A673 (cell line): Measurements from ENCODE around the gene SLC4A8. TPM values are rescaled to one million over a fixed set of nuclear protein-coding genes. Genes with fewer than 3 reads are reported as not detected.
"Not testable (repeated sequence)": the region's sequence is repeated elsewhere in the genome, so short reads cannot be mapped to it uniquely, and the experiment has no call there.

Source experiments
- BruUV-seq: library from RNA; stranded (reverse); fragments of 400-500 nt; replicated peaks from 2 replicates; lab custom pipeline; 2021; lab: Mats Ljungman, UMichigan
- CTCF ChIA-PET: fragments of 300-600 bp; sonication (Branson Sonifier 250); formaldehyde crosslinking; loops from one replicate; lab custom pipeline; 2022; ENCODE audit warnings: antibody characterized with exemption; lab: Charles Lee
- POLR2A ChIA-PET: fragments of 300-600 bp; sonication (Branson Sonifier 250); formaldehyde crosslinking; loops from one replicate; lab custom pipeline; 2022; ENCODE audit warnings: antibody characterized with exemption; ENCODE audit not compliant: low non-redundant PET; lab: Charles Lee
- DNase-seq: peaks from one replicate; pipeline ENCODE4 v3.0.0-alpha.2; 2015; ENCODE audit warnings: low spot score
- H3K27ac ChIP-seq: fragments of 200-600 bp; sonication (generic); 2 replicates; pipeline ENCODE4 v1.5.1; 2016; ENCODE audit warnings: mixed run types, low read depth, mild to moderate bottlenecking, mixed read lengths, antibody characterized with exemption, low read length; ENCODE audit not compliant: poor library complexity, severe bottlenecking
- H3K27me3 ChIP-seq: fragments of 200-600 bp; sonication (generic); replicated peaks from 2 replicates; pipeline ENCODE4 v1.6.1; 2017; ENCODE audit warnings: mixed run types, low read depth, mild to moderate bottlenecking, mixed read lengths, antibody characterized with exemption, low read length; ENCODE audit not compliant: insufficient read depth, poor library complexity
- H3K36me3 ChIP-seq: fragments of 200-600 bp; sonication (generic); 2 replicates; pipeline ENCODE4 v1.6.1; 2016; ENCODE audit warnings: mixed run types, mild to moderate bottlenecking, mixed read lengths, antibody characterized with exemption, low read length; ENCODE audit not compliant: insufficient read depth, poor library complexity, severe bottlenecking
- H3K4me1 ChIP-seq: fragments of 200-600 bp; sonication (generic); 2 replicates; pipeline ENCODE4 v1.6.1; 2017; ENCODE audit warnings: mixed run types, mild to moderate bottlenecking, mixed read lengths, antibody characterized with exemption, low read length; ENCODE audit not compliant: insufficient read depth, poor library complexity, severe bottlenecking
- H3K4me3 ChIP-seq: fragments of 200-600 bp; sonication (generic); 2 replicates; pipeline ENCODE4 v1.5.1; 2016; ENCODE audit warnings: low read depth, mixed run types, mild to moderate bottlenecking, mixed read lengths, low read length; ENCODE audit not compliant: poor library complexity, severe bottlenecking
- H3K9me3 ChIP-seq: fragments of 200-600 bp; sonication (generic); 2 replicates; pipeline ENCODE4 v1.6.1; 2016; ENCODE audit warnings: mixed run types, low read depth, mild to moderate bottlenecking, mixed read lengths, antibody characterized with exemption, low read length; ENCODE audit not compliant: poor library complexity, severe bottlenecking
- EZH2 ChIP-seq: fragments of 200-600 bp; sonication (generic); IDR thresholded peaks from 2 replicates; pipeline ENCODE4 v1.6.1; 2017; ENCODE audit warnings: borderline replicate concordance, low read depth, mild to moderate bottlenecking, mixed read lengths, antibody characterized with exemption, low read length; ENCODE audit not compliant: poor library complexity, severe bottlenecking
- intact Hi-C: fragments of 100-400 bp; cut with micrococcal nuclease; formaldehyde crosslinking; loops from one replicate; pipeline ENCODE4 v1.10.0; 2022; ENCODE audit not compliant: unreplicated experiment
- total RNA-seq: library from RNA; stranded (reverse); gene quantifications from 2 replicates; pipeline ENCODE4 v1.2.3, GENCODE V29; 2021
- TF ChIP-seq, protein P1 (sequence below): fragments of 300-800, 200-600 bp; sonication (generic); conservative IDR thresholded peaks from 2 replicates; pipeline ENCODE4 v1.5.1; 2017; ENCODE audit warnings: low read depth, mild to moderate bottlenecking, antibody characterized with exemption, low read length, moderate library complexity, mixed read lengths

The SLC4A8 gene
- total RNA-seq, 1 experiment from 2014 or later, result 0.73 TPM

DNA sequence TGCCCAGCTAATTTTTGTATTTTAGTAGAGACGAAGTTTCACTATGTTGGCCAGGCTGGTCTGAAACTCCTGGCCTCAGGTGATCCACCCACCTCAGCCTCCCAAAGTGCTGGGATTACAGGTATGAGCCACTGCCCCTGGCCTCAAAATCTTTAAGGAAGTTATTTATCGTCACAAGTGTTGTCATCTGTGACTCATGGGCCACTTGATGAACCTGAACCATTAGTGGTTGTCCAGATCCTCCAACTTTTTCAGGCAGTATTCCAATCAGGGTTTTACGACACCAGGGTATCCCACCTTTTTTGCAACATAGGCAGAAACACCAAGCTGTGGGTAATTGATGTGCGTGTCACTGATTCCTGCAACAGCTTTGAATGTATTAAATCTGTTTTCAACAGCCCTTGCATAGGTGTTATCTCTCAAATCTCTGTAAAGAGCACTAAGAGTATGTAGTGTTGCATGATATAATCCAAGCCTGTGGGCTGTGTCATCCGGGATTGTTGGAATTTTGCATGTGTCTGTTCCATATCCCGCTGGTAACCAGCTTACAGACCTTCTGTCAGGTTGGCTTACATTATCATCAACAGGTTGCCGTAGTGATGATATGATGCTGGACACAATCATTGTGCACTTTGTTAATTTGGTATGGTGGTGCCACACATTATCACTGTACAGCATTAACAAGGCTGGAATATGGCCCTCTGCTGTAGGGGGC lies 87.1 kb downstream of the SLC4A8 start:
- Histone ChIP-seq H3K27ac (no peak overlapping the region), H3K9me3 (no peaks in the 10 kb centered on the region), H3K4me3 (no peak overlapping the region), H3K36me3 (no peaks in the 10 kb centered on the region), H3K27me3 (no peaks in the 10 kb centered on the region), H3K4me1 (no peaks in the 10 kb centered on the region)
- ChIA-PET CTCF (no interaction called here), POLR2A (no interaction called here)
- intact Hi-C loops, result no loop called here
- BruUV-seq, result no TSS peak
- no peak for DNase-seq
- TF ChIP-seq, protein P1, sequence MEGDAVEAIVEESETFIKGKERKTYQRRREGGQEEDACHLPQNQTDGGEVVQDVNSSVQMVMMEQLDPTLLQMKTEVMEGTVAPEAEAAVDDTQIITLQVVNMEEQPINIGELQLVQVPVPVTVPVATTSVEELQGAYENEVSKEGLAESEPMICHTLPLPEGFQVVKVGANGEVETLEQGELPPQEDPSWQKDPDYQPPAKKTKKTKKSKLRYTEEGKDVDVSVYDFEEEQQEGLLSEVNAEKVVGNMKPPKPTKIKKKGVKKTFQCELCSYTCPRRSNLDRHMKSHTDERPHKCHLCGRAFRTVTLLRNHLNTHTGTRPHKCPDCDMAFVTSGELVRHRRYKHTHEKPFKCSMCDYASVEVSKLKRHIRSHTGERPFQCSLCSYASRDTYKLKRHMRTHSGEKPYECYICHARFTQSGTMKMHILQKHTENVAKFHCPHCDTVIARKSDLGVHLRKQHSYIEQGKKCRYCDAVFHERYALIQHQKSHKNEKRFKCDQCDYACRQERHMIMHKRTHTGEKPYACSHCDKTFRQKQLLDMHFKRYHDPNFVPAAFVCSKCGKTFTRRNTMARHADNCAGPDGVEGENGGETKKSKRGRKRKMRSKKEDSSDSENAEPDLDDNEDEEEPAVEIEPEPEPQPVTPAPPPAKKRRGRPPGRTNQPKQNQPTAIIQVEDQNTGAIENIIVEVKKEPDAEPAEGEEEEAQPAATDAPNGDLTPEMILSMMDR, result no peak
- no peak for TF ChIP-seq EZH2

DNA sequence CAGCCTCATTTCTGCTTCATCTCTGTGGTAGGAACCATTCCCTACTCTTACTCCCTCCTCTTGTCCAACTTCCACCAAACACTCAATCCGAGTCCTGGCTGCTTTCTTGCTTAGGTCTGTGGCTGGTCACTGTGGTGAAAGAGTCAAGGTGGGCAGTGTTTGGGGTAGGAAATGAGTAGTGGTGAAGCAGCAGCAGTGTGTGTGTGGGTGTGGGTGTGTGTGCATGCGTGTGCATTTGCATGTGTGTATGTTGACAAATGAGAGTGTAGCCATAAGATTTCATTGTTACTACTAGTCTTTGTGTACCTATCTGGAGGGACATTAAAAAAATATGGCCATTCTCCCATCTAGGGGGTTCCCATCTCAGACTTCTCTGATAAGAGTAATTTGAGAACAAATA lies 87.8 kb downstream of the SLC4A8 start:
- CTCF ChIA-PET, result no interaction called here
- POLR2A ChIA-PET, result no interaction called here

DNA sequence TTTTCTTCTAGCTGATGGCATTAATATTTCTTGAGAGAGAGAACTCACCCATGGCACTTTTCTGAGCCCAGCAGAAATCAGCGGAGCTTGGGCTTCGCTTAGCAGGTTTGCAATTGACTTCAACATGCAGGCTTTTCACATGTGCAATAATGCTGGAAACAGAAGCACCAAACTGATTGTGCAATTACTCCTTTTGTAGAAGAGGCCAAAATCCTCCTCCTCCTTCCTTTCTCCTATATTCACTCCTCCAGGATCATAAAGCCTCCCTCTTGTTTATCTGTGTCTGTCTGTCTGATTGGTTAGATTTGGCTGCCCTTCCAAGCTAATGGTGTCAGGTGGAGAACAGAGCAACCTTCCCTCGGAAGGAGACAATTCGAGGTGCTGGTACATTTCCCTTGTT lies 90.4 kb downstream of the SLC4A8 start:
- CTCF ChIA-PET, H3K27ac ChIP-seq, H3K27me3 ChIP-seq, intact Hi-C loops, POLR2A ChIA-PET, H3K36me3 ChIP-seq, H3K4me3 ChIP-seq, H3K4me1 ChIP-seq, H3K9me3 ChIP-seq, BruUV-seq, DNase-seq: not testable (repeated sequence)

More for the DNA sequence above, 87.8 kb downstream of the SLC4A8 start:
- Histone ChIP-seq H3K27ac (no peak overlapping the region), H3K27me3 (no peaks in the 10 kb centered on the region), H3K4me3 (no peak overlapping the region), H3K9me3 (no peaks in the 10 kb centered on the region), H3K36me3 (no peaks in the 10 kb centered on the region), H3K4me1 (no peaks in the 10 kb centered on the region)
- intact Hi-C loops, result no loop called here
- no peak for DNase-seq
- no TSS peak for BruUV-seq
- TF ChIP-seq EZH2, result no peak
- TF ChIP-seq, protein P1, result no peak

DNA sequence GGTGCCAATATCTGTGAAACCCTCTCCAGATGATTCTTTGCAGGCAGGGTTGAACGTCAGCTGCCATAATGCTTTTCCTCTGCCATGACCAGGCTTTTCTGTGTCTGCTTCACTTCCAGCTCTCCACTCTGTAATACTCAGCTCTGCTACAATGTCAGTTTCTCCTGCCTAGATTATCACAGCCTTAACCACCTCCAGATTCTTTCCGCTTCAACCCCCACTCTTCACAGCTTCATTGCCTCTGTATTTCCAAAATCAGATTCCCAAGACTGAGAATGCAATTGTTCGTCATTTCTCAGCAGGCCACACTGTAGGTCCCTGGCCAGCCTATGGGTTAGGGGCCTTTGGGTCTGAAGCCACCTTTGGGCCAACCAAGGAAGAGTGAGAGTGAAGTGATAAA lies 92.7 kb downstream of the SLC4A8 start:
- no TSS peak for BruUV-seq
- Histone ChIP-seq H3K4me3 (no peak overlapping the region), H3K27ac (no peak overlapping the region), H3K4me1 (no peaks in the 10 kb centered on the region), H3K27me3 (no peaks in the 10 kb centered on the region), H3K9me3 (no peaks in the 10 kb centered on the region), H3K36me3 (no peaks in the 10 kb centered on the region)
- intact Hi-C loops, result no loop called here
- CTCF ChIA-PET, result no interaction called here
- POLR2A ChIA-PET, result no interaction called here
- TF ChIP-seq, protein P1, result no peak
- no peak for TF ChIP-seq EZH2
- no peak for DNase-seq
